ENCODE measurements around the gene SH3RF1.

GRCh38 chr4:169208516-169208915, 62.2 kb downstream of the SH3RF1 start:
- TF ChIP-seq CTCF (IDR thresholded peaks at IDR 0.05; ENCODE audit: low read depth, low read length) (no peak), EZH2phosphoT487 (IDR thresholded peaks at IDR 0.05; ENCODE audit: low read depth) (no peak)
